Liver (tissue), 9 donors: ENCODE results near the gene BRSK2. TPM values are rescaled to one million over a fixed set of nuclear protein-coding genes. Genes with fewer than 3 reads are reported as not detected.

Source experiments
- DNase-seq: peaks from one replicate; pipeline ENCODE4 v3.0.0-alpha.2; 2017; ENCODE audit warnings: low spot score
- H3K27ac ChIP-seq, 2 donors: one replicate each; pipeline ENCODE4 v1.7.0; 2013; ENCODE audit warnings: inconsistent platforms in 2 of 2, low read length in 2 of 2, control low read depth in 1 of 2, low read depth in 1 of 2, mild to moderate bottlenecking in 1 of 2
- H3K27me3 ChIP-seq, 4 donors: one replicate each; pipeline versions ENCODE4 v1.6.1 to v1.7.0; 2013; ENCODE audit warnings: low read length in 3 of 4, inconsistent platforms in 1 of 4, mild to moderate bottlenecking in 1 of 4, moderate library complexity in 1 of 4; ENCODE audit not compliant: control insufficient read depth in 4 of 4, insufficient read depth in 4 of 4
- H3K36me3 ChIP-seq, 4 donors: one replicate each; pipeline versions ENCODE4 v1.6.1 to v1.7.0; 2013; ENCODE audit warnings: low read length in 3 of 4, mild to moderate bottlenecking in 3 of 4, low read depth in 1 of 4, moderate library complexity in 1 of 4; ENCODE audit not compliant: control insufficient read depth in 4 of 4, insufficient read depth in 3 of 4
- H3K4me1 ChIP-seq, 4 donors: one replicate each; pipeline versions ENCODE4 v1.6.1 to v1.7.0; 2013; ENCODE audit warnings: low read length in 3 of 4, mild to moderate bottlenecking in 3 of 4, moderate library complexity in 1 of 4; ENCODE audit not compliant: control insufficient read depth in 4 of 4, insufficient read depth in 4 of 4
- H3K4me3 ChIP-seq, 3 donors: one replicate each; pipeline versions ENCODE4 v1.6.1 to v1.7.0; 2013; ENCODE audit warnings: low read length in 3 of 3, control low read depth in 1 of 3, low read depth in 1 of 3, mild to moderate bottlenecking in 1 of 3
- H3K9ac ChIP-seq, 2 donors: one replicate each; pipeline ENCODE4 v1.7.0; 2013; ENCODE audit warnings: low read length in 2 of 2, mild to moderate bottlenecking in 2 of 2, moderate library complexity in 2 of 2, control low read depth in 1 of 2, low read depth in 1 of 2
- H3K9me3 ChIP-seq, 4 donors: one replicate each; pipeline versions ENCODE4 v1.6.1 to v1.7.0; 2013; ENCODE audit warnings: low read length in 3 of 4; ENCODE audit not compliant: control insufficient read depth in 4 of 4
- ATF3 ChIP-seq: IDR thresholded peaks from 2 replicates; pipeline ENCODE4 v1.6.1; 2016; ENCODE audit warnings: antibody characterized with exemption
- CTCF ChIP-seq: fragments of 150-350 bp; IDR thresholded peaks from 2 replicates; pipeline ENCODE4 v1.5.1; 2017; ENCODE audit warnings: improper control_type of control experiment, low read depth, low read length; ENCODE audit not compliant: missing input control
- EGR1 ChIP-seq, 2 donors: IDR thresholded peaks; 2 replicates each; pipeline ENCODE4 v1.6.1; 2016 to 2018; ENCODE audit warnings: antibody characterized with exemption in 2 of 2, low read depth in 2 of 2
- FOXA1 ChIP-seq: IDR thresholded peaks from 2 replicates; pipeline ENCODE4 v1.6.1; 2016; ENCODE audit warnings: antibody characterized with exemption
- FOXA2 ChIP-seq: IDR thresholded peaks from 2 replicates; pipeline ENCODE4 v1.6.1; 2016; ENCODE audit warnings: antibody characterized with exemption
- GABPA ChIP-seq, 2 donors: IDR thresholded peaks in 1 of 2; conservative IDR thresholded peaks in 1 of 2; 2 replicates each; pipeline ENCODE4 v1.6.1; 2016; ENCODE audit warnings: antibody characterized with exemption in 2 of 2, mild to moderate bottlenecking in 1 of 2, moderate library complexity in 1 of 2
- HNF4A ChIP-seq, 2 donors: conservative IDR thresholded peaks; 2 replicates each; pipeline ENCODE4 v1.6.1; 2016; ENCODE audit warnings: antibody characterized with exemption in 2 of 2, mild to moderate bottlenecking in 2 of 2
- HNF4G ChIP-seq: IDR thresholded peaks from 2 replicates; pipeline ENCODE4 v1.6.1; 2016; ENCODE audit warnings: antibody characterized with exemption
- JUND ChIP-seq, 2 donors: IDR thresholded peaks; 2 replicates each; pipeline ENCODE4 v1.6.1; 2016; ENCODE audit warnings: antibody characterized with exemption in 2 of 2
- MAX ChIP-seq: IDR thresholded peaks from 2 replicates; pipeline ENCODE4 v1.6.1; 2016; ENCODE audit warnings: antibody characterized with exemption
- NR2F2 ChIP-seq: IDR thresholded peaks from 2 replicates; pipeline ENCODE4 v1.6.1; 2016; ENCODE audit warnings: antibody characterized with exemption
- RAD21 ChIP-seq, 2 donors: IDR thresholded peaks; 2 replicates each; pipeline ENCODE4 v1.6.1; 2016; ENCODE audit warnings: antibody characterized with exemption in 2 of 2, mild to moderate bottlenecking in 2 of 2
- REST ChIP-seq: IDR thresholded peaks from 2 replicates; pipeline ENCODE4 v1.6.1; 2016; ENCODE audit warnings: antibody characterized with exemption, mild to moderate bottlenecking
- RXRA ChIP-seq, 2 donors: IDR thresholded peaks; 2 replicates each; pipeline ENCODE4 v1.6.1; 2017 to 2018; ENCODE audit warnings: antibody characterized with exemption in 2 of 2, mild to moderate bottlenecking in 1 of 2
- SP1 ChIP-seq: IDR thresholded peaks from 2 replicates; pipeline ENCODE4 v1.6.1; 2018; ENCODE audit warnings: antibody characterized with exemption, mild to moderate bottlenecking
- TAF1 ChIP-seq: conservative IDR thresholded peaks from 2 replicates; pipeline ENCODE4 v1.6.1; 2016; ENCODE audit warnings: antibody characterized with exemption, mild to moderate bottlenecking
- YY1 ChIP-seq: IDR thresholded peaks from 2 replicates; pipeline ENCODE4 v1.6.1; 2016; ENCODE audit warnings: antibody characterized with exemption, mild to moderate bottlenecking
- ZBTB33 ChIP-seq: IDR thresholded peaks from 2 replicates; pipeline ENCODE4 v1.6.1; 2016; ENCODE audit warnings: antibody characterized with exemption
- WGBS: extraction: QIAGEN DNeasy Blood & Tissue Kit; methylation state at CpG from one replicate; pipeline ENCODE4 v1.1.7; 2013; 5-methylcytosine and 5-hydroxymethylcytosine counted together
- polyA plus RNA-seq, 2 donors: library from polyadenylated mRNA; stranded (reverse) in 1 of 2; unstranded in 1 of 2; fragments of 200-250 nt in 1 of 2; fragments of >200 nt in 1 of 2; fragmentation: Nextera tagmentation in 1 of 2; extraction: Ambion mirVana in 1 of 2; gene quantifications; one replicate each; pipeline versions ENCODE4 v1.2.1 to v1.2.3, GENCODE V29; 2013 to 2015
- total RNA-seq, 2 donors: library from RNA; depleted of rRNA; stranded (reverse); fragments of >200 nt; gene quantifications; one replicate each; pipeline ENCODE4 v1.2.3, GENCODE V29; 2014
- donor health status: healthy.
- donor health status: healthy.
- donor health status: healthy.
- donor health status: healthy.
- donor health status: healthy.

The BRSK2 gene
- total and polyA plus RNA-seq, 4 donors, result 0.05 to 0.17 TPM; not detected in 2

GRCh38 chr11:1444321-1444720 is 54.6 kb downstream of the BRSK2 start:
- no peak for TF ChIP-seq HNF4A (conservative IDR thresholded peaks at IDR 0.05)
- TF ChIP-seq RAD21 (IDR thresholded peaks at IDR 0.05), result no peak
- TF ChIP-seq TAF1, result no peak
- TF ChIP-seq REST, result no peak
- no peak for TF ChIP-seq RXRA (IDR thresholded peaks at IDR 0.05)
- TF ChIP-seq FOXA2, result no peak
- TF ChIP-seq ZBTB33, result no peak
- no peak for TF ChIP-seq JUND (IDR thresholded peaks at IDR 0.05)
- TF ChIP-seq NR2F2, result no peak
- TF ChIP-seq SP1, result no peak
- no peak for TF ChIP-seq EGR1 (IDR thresholded peaks at IDR 0.05; ENCODE audit: low read depth in 2 of 2)
- no peak for TF ChIP-seq CTCF
- TF ChIP-seq ATF3, result no peak
- TF ChIP-seq MAX, result no peak
- TF ChIP-seq HNF4G, result no peak
- TF ChIP-seq GABPA (IDR thresholded peaks at IDR 0.05 in 1 of 2, conservative IDR thresholded peaks at IDR 0.05 in 1 of 2), result no peak
- no peak for TF ChIP-seq FOXA1
- TF ChIP-seq YY1, result no peak
- Histone ChIP-seq H3K4me3 (no peak overlapping the region), H3K4me1 (no peaks in the 10 kb centered on the region), H3K27me3 (no peaks in the 10 kb centered on the region), H3K9ac (no peak overlapping the region), H3K36me3 (no peaks in the 10 kb centered on the region), H3K27ac (no peak overlapping the region), H3K9me3 (no peaks in the 10 kb centered on the region)
- WGBS, result 62% methylated on average over 11 of the region's 11 CpGs
- DNase-seq, result no peak
